Measurements from ENCODE around the gene HTRA2.
"Not testable (repeated sequence)": the region's sequence is repeated elsewhere in the genome, so short reads cannot be mapped to it uniquely, and the experiment has no call there.

Gene HTRA2

GRCh38 chr2:74546004-74546403, 16.3 kb downstream of the HTRA2 start:
- DNase-seq: no peak

GRCh38 chr2:74548285-74548899, 18.7 kb downstream of the HTRA2 start:
- DNase-seq: no peak

GRCh38 chr2:74548900-74549826, 19.4 kb downstream of the HTRA2 start:
- peak; percentile 77 for DNase-seq

GRCh38 chr2:74550231-74550630, 20.5 kb downstream of the HTRA2 start:
- no peak for DNase-seq

GRCh38 chr2:74551530-74551929, 21.8 kb downstream of the HTRA2 start:
- DNase-seq: no peak

GRCh38 chr2:74551942-74552913, 22.5 kb downstream of the HTRA2 start:
- no peak for DNase-seq

- peak; percentile 61 for DNase-seq
Observed at GRCh38 chr2:74552914-74553811, 23.4 kb downstream of the HTRA2 start.

- peak; percentile 92 for DNase-seq
Observed at GRCh38 chr2:74553892-74554819, 24.4 kb downstream of the HTRA2 start, which contains the start of the genes DOK1 and LOXL3. TSS of gene DOK1 (plus strand) at chr2:74554720. CDS start at chr2:74554755, 35 bp downstream. TSS of gene LOXL3 (minus strand) at chr2:74553942. CDS start at chr2:74552634, 1,308 bp downstream.

GRCh38 chr2:74554820-74555531, 25.2 kb downstream of the HTRA2 start:
- DNase-seq: peak; percentile 65

GRCh38 chr2:74555610-74556103, 25.9 kb downstream of the HTRA2 start:
- no peak for DNase-seq

GRCh38 chr2:74556159-74556558, 26.4 kb downstream of the HTRA2 start:
- DNase-seq: no peak

- DNase-seq: no peak
Observed at GRCh38 chr2:74556831-74557370, 27.2 kb downstream of the HTRA2 start.

- DNase-seq: no peak
Observed at GRCh38 chr2:74558284-74559230, 28.8 kb downstream of the HTRA2 start.

- DNase-seq: no peak
Observed at GRCh38 chr2:74559912-74560311, 30.2 kb downstream of the HTRA2 start.

- DNase-seq: no peak
Observed at GRCh38 chr2:74560591-74560990, 30.9 kb downstream of the HTRA2 start.

GRCh38 chr2:74561022-74561421, 31.3 kb downstream of the HTRA2 start:
- DNase-seq: not testable (repeated sequence)

- DNase-seq: no peak
Observed at GRCh38 chr2:74562126-74562775, 32.5 kb downstream of the HTRA2 start.

GRCh38 chr2:74564222-74564621, 34.5 kb downstream of the HTRA2 start:
- no peak for DNase-seq

Measured in right forelimb (tissue), 1 donor.